ENCODE results near the gene LOXHD1. TPM values are rescaled to one million over a fixed set of nuclear protein-coding genes. Genes with fewer than 3 reads are reported as not detected.

LOXHD1 gene
- total and polyA plus RNA-seq, 2 of the 13 experiments (the other 11 are each of a cell fraction or from before 2014, with no cell fraction given) = not detected

GRCh38 chr18:46485675-46486194, 171.3 kb downstream of the LOXHD1 start:
- WGBS (ENCODE audit: low lambda C conversion rate) = 0% methylated on average over 2 of the region's 2 CpGs
- Histone ChIP-seq H4K20me1 (ENCODE audit: insufficient read depth, low read length) (no peaks in the 10 kb centered on the region), H3K36me3 (replicated peaks in 1 of 2; ENCODE audit: control insufficient read depth in 1 of 2, insufficient read depth in 2 of 2, low read length in 2 of 2) (no peaks in the 10 kb centered on the region), H3K4me3 (replicated peaks in 1 of 3; ENCODE audit: insufficient read depth in 1 of 3, low read depth in 2 of 3, low read length in 3 of 3) (no peak overlapping the region), H3K27me3 (ENCODE audit: control insufficient read depth in 1 of 2, insufficient read depth in 2 of 2, low read length in 2 of 2) (peaks cover 0 to 12% of the 10 kb centered on the region in 2 experiments; a peak in 2 of 5 replicates), H3K4me1 (ENCODE audit: insufficient read depth, low read length) (no peaks in the 10 kb centered on the region), H3K79me2 (ENCODE audit: insufficient read depth, low read length) (no peaks in the 10 kb centered on the region), H3K9me3 (ENCODE audit: low read length) (no peaks in the 10 kb centered on the region), H2AFZ (ENCODE audit: low read length) (no peak overlapping the region), H3K4me2 (ENCODE audit: low read depth, low read length) (no peak overlapping the region), H3K9ac (ENCODE audit: insufficient read depth, low read depth, low read length) (no peak overlapping the region), H3K27ac (ENCODE audit: extremely low read length, insufficient read depth, low read length) (no peak overlapping the region)
- in situ Hi-C loops (cut with HindIII; ENCODE audit: extremely low pct_ligation_motif_present, low pct_unique_long_range_greater_than_20kb) (loop anchor here (25.0 kb wide), 1 partner anchor 348 kb away; no protein-coding TSS in a partner anchor), intact Hi-C loops (cut with micrococcal nuclease; ENCODE audit: unreplicated experiment) (no loop called here)
- TF ChIP-seq CENPX (CRISPR knock-in tag; IDR thresholded peaks at IDR 0.05) (no peak), RFX5 (IDR thresholded peaks at IDR 0.05; ENCODE audit: low read depth, low read length) (no peak), ZNF792 (CRISPR knock-in tag; IDR thresholded peaks at IDR 0.05) (no peak), ZNF235 (CRISPR knock-in tag; IDR thresholded peaks at IDR 0.05; ENCODE audit: borderline replicate concordance) (no peak), ZFP91 (CRISPR knock-in tag; IDR thresholded peaks at IDR 0.05; ENCODE audit: borderline replicate concordance) (no peak), SIN3A (IDR thresholded peaks at IDR 0.05; ENCODE audit: borderline replicate concordance, low read depth, low read length) (no peak)
- TF ChIP-seq, protein P1, sequence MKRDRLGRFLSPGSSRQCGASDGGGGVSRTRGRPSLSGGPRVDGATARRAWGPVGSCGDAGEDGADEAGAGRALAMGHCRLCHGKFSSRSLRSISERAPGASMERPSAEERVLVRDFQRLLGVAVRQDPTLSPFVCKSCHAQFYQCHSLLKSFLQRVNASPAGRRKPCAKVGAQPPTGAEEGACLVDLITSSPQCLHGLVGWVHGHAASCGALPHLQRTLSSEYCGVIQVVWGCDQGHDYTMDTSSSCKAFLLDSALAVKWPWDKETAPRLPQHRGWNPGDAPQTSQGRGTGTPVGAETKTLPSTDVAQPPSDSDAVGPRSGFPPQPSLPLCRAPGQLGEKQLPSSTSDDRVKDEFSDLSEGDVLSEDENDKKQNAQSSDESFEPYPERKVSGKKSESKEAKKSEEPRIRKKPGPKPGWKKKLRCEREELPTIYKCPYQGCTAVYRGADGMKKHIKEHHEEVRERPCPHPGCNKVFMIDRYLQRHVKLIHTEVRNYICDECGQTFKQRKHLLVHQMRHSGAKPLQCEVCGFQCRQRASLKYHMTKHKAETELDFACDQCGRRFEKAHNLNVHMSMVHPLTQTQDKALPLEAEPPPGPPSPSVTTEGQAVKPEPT (CRISPR knock-in tag; IDR thresholded peaks at IDR 0.05; ENCODE audit: low read depth) = no peak
- BruUV-seq (replicated peaks) = no TSS peak
- CTCF ChIA-PET (ENCODE audit: low intra/inter-chr PET ratio, low total read pairs) = no interaction called here
- POLR2A ChIA-PET = no interaction called here
- ATAC-seq (no peak), FAIRE-seq (no peak), DNase-seq (ENCODE audit: low spot score) (no peak)
